Omental fat pad (tissue), 4 donors: ENCODE results near the gene GSS. TPM values are rescaled to one million over a fixed set of nuclear protein-coding genes. Genes with fewer than 3 reads are reported as not detected.

Source experiments
- ATAC-seq: fragments of 150-250 bp; one replicate; pipeline ENCODE4 v1.9.1; 2016; ENCODE audit warnings: mild to moderate bottlenecking, moderate library complexity; ENCODE audit not compliant: low FRiP score
- DNase-seq: peaks from one replicate; pipeline ENCODE4 v3.0.0-alpha.2; 2019; ENCODE audit warnings: low spot score
- CTCF ChIP-seq, 3 donors: fragments of 450-650 bp; IDR thresholded peaks; one replicate each; pipeline ENCODE4 v1.5.1; 2016 to 2017; ENCODE audit warnings: antibody characterized with exemption in 3 of 3, mild to moderate bottlenecking in 3 of 3, moderate library complexity in 2 of 3
- total RNA-seq, 4 donors: library from RNA; depleted of rRNA; stranded (reverse); fragments of >200 nt; gene quantifications; one replicate each; pipeline ENCODE4 v1.1.0, GENCODE V29; 2016

Gene GSS
- total RNA-seq, 4 donors from 2014 or later = 32.1 to 39.6 (median 33.2) TPM

- no peak for TF ChIP-seq CTCF (IDR thresholded peaks at IDR 0.05)
- DNase-seq (no peak), ATAC-seq (no peak)
These were observed 32.2 kb downstream of the GSS start for GRCh38 chr20:34923414-34923813.

GRCh38 chr20:34922654-34923381, 32.8 kb downstream of the GSS start:
- DNase-seq = no peak
- no peak for TF ChIP-seq CTCF (IDR thresholded peaks at IDR 0.05)
- ATAC-seq = peak; percentile 87

- DNase-seq = no peak
- no peak for TF ChIP-seq CTCF (IDR thresholded peaks at IDR 0.05)
- no peak for ATAC-seq
These were observed 34.2 kb downstream of the GSS start for GRCh38 chr20:34921436-34921835.

- no peak for ATAC-seq
- TF ChIP-seq CTCF (IDR thresholded peaks at IDR 0.05) = no peak
- DNase-seq = no peak
These were observed 35.6 kb downstream of the GSS start for GRCh38 chr20:34920055-34920454.

- DNase-seq (no peak), ATAC-seq (no peak)
These were observed 38.7 kb downstream of the GSS start for GRCh38 chr20:34916774-34917354.

GRCh38 chr20:34915749-34916455, 39.7 kb downstream of the GSS start:
- no peak for TF ChIP-seq CTCF (IDR thresholded peaks at IDR 0.05)
- DNase-seq (no peak), ATAC-seq (no peak)

More at GRCh38 chr20:34916774-34917354, 38.7 kb downstream of the GSS start:
- no peak for TF ChIP-seq CTCF (IDR thresholded peaks at IDR 0.05)
